GM21786 (cell line): ENCODE results near the gene MT1F.
A peak's percentile ranks its signal among the peaks of the same experiment; 100 is the strongest.
"Not testable (repeated sequence)": the region's sequence is repeated elsewhere in the genome, so short reads cannot be mapped to it uniquely, and the experiment has no call there.

Source experiments
- ATAC-seq: cut with Tn5 transposase; IDR thresholded peaks from one replicate; pipeline ENCODE4 v1.9.1; 2021; ENCODE audit not compliant: unreplicated experiment

MT1F gene

DNA sequence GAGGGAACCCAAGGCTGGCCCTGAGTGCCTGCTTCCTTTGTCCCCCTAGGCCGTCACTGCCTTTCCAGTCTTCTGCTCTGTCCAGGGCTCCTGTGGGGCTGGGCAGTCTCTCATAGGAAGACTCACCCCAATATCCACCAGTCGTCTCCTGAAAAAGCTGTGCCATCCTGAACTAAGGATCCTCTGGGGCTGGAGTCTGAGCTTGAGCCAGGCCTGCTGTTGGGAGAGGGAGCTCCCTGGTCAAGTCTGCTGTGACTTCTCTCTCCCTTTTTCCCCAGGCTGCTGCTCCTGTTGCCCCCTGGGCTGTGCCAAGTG is 12.8 kb downstream of the MT1F start:
- ATAC-seq, result no peak

- ATAC-seq, result not testable (repeated sequence)
Observed at GRCh38 chr16:56671691-56672090, 13.9 kb downstream of the MT1F start.

GRCh38 chr16:56672171-56672570 is 14.4 kb downstream of the MT1F start:
- ATAC-seq, result not testable (repeated sequence)

DNA sequence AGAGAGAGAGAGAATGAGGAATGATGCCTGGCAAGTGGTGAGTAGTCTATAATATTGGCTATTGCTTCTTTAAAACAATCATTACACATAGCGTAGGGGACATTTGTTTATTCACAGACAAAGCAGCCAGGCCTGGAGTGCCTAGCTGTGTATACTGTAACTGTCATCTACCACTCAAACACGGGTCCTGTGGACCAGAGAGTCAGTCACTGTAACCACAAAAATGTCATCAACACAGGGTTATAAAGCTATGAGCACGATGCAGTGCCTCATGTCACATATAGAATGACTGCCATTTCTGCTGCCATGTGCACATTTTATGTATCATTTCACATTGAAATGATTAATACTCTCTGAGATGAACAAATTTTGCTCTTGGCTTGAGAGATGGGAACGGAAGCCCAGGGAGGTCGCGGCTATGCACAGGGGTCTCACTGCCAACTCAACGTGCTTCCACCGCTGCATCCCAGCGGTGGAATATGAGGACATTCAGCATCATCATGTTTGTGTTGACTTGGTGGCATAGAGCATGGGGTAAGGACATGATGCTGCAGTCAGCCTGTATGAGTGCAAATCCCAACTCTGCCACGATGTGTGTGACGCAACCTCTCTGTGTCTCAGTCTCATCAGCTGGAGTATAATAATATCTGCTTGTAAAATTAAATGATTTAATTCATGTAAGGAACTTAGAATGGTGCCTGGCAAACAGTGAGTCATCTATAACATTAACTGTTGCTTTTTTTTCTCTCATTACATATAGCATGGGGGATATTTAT is 15.2 kb downstream of the MT1F start:
- no peak for ATAC-seq

DNA sequence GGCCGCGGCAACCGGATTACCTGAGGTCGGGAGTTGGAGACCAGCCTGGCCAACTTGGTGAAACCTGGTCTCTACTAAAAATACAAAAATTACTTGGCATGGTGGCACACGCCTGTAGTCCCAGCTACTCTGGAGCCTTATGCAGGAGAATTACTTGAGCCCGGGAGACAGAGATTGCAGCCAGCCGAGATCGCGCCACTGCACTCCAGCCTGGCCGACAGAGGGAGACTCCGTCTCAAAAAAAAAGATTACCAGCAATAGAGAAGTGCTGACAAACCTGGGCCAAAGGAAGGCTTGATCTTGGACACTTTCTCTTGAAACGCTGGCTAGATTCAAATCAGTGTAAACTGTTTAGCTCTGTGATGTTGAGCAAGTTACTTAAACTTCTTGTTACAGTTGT is 16.2 kb downstream of the MT1F start:
- no peak for ATAC-seq

DNA sequence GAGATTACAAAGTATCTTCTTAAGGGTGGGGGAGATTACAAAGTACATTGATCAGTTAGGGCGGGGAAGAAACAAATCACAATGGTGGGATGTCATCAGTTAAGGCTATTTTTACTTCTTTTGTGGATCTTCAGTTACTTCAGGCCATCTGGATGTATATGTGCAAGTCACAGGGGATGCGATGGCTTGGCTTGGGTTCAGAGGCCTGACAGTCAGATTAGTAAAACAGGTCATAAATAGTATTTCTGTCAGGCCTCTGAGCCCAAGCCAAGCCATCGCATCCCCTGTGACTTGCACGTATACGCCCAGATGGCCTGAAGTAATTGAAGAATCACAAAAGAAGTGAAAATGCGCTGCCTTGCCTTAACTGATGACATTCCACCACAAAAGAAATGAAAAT is 16.8 kb downstream of the MT1F start:
- not testable (repeated sequence) for ATAC-seq

DNA sequence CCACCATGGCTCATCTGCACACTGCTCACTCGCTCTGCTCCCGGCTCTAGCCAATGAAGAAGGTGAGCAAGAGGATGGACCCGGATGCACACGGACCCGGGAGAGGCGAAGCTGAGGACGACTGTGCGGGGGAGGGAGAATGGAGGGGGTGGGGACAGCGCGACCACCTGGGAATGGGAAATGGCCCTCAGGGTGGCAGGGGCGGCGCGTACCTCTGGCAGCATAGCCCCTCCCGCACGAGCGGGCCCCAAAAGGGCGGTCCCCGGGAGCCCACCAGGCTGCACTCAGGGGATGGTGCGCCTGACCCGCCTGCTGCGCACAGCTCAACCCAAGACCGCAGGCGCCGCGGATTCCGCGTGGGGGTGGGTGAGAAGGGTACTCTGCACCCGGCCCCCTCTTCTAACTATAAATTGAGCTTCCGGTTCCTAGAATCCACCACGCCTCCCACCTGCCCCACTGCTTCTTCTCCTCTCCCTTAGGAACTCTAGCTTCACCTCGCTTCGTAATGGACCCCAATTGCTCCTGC is 18.0 kb downstream of the MT1F start:
- ATAC-seq, result no peak

- no peak for ATAC-seq
Observed at GRCh38 chr16:56677474-56677873, 19.7 kb downstream of the MT1F start.

DNA sequence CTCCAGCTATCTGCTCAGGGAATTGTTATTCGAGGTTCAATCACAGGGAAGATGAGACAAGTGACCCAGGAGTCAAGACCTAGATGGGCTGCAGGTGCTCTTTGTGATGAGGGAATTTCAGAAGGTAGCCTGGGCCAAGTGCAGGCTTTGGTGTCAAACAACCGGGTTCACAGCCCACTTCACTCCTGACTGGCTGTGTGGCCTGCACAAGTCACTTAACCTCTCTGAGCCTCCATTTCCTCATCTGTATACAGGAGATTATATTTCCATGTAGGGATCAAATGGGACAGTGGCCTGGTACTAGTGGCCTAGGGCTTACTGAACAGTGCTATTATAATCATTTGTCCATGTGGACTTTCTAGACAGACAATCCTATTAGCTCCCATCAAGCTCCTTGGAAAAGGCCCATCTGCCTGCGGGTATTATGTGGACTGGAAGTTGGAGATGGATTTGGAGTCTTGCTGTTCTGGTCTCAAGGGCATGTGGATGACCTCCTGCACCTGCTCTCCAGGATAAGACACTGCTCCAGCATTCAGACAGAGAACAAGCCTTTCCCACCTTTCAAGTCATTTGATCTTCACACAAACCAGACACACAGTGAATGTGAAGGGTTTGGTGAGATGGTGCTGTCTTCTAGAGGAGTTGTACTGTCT is 21.4 kb downstream of the MT1F start:
- ATAC-seq, result no peak

- ATAC-seq, result no peak
Observed at GRCh38 chr16:56679818-56680217, 22.1 kb downstream of the MT1F start.

GRCh38 chr16:56681939-56682702 is 24.4 kb downstream of the MT1F start, which contains the start of gene MT1X:
MT1X (plus strand) TSS chr16:56682470; CDS start chr16:56682541, 71 bp downstream.
- ATAC-seq, result peak; percentile 97

GRCh38 chr16:56682703-56683397 is 25.1 kb downstream of the MT1F start:
- ATAC-seq, result no peak

DNA sequence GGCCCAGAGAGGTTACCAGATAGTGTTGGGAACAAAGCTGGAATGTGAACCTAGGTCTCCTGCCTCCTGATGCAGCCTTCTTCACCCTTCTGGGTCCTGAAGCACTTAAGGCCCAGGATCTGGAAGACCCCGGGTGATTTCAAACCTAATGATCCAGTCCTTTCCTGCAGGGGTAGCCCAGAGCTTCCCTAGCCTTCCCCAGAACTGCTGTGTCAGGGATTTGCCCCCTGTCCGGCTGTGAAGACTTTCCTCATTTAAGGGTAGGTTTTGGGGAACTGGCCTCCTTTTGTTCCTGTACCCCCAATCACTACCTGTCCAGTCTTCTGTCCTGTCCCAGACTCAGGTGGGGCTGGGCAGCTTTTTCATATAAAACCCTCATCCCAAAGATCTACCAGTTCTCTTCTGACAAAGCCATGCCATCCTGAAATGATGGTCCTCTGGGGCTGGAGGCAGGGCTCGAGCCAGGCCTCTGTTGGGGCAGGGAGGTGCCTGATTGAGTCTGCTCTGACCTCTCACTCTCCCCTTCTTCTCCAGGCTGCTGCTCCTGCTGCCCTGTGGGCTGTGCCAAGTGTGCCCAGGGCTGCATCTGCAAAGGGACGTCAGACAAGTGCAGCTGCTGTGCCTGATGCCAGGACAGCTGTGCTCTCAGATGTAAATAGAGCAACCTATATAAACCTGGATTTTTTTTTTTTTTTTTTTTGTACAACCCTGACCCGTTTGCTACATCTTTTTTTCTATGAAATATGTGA is 25.8 kb downstream of the MT1F start:
- ATAC-seq, result no peak

DNA sequence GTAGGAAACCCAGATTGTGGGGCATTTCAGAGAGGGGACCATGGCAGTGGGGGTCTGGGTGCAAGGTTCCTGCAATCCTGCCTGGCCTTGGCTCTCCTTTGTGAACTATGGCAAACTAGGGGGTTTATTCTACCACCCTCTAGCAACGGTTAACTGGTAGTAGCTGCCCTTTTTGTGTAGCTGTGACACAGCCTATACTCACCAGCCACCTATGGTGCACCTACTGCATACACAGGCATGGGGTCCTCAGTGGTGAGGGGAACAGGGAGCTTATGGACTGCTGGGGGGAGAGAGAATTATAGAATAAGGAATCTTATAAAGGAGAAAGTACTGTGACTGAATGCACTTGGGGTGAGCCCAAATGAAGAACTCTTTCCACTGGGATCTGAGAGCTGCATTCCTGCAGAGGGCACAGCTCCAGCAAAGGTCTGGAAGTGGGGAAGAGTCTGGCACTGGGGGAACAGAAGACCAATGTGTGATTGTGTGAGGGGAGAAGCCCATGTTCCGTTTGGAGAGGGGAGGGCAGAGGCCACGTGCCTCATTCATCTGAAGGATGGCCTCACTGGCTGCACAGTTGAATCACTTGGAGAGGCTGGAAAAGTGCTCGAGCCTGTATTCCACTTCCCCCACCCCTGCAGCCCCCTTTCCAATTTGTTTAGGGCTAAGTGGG is 26.6 kb downstream of the MT1F start:
- no peak for ATAC-seq

DNA sequence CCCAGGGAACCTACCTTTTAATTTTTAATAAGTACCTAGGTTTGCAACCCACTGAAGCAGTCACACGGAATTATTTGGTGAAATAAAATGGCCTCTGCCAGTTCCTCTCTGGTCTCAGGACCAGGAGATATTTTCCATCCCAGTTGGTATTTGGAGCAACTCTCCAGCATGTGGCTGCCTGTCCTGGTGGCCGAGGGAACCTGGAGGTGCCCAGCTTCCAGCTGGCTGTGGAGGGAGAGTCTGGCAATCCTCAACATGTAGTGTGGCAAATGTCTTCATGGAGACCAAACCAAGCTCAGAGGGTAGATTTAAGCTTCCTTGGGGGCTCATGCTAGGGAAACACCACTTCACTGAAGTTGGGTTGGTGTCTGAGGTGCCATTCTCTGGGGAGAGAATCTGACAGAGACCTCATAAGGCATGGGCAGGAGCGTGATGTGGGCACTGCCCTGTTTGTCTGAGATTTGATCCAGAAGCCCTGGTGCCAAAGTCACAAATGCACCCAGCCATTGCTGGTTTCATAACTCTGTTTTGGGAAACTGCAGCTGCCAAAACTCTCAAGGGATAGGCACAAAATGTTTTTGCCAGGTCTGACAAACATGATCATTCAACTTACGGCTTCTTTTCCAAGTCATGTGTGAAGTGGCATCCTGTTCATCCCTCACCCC is 27.3 kb downstream of the MT1F start:
- ATAC-seq, result no peak

- no peak for ATAC-seq
Observed at GRCh38 chr16:56686758-56687157, 29.0 kb downstream of the MT1F start.

DNA sequence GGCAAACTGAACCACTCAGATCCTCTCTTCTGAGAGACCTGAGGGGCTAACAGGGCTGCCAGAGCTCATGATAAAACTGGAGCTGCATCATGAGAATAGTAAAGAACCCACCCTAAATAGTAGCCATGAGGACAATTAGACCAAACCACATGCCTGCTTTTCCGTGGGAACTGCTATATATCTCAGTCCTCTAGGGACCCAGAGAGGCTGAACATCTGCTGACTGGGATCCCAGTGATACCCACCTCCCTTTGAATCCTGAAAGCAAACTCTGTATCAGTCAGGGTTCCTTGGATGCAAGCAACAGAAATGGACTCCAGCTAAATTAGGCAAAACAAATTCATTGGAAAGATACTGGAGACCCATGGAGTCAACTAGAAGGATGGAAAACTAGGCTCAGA is 31.0 kb downstream of the MT1F start:
- no peak for ATAC-seq

GRCh38 chr16:56689171-56689570 is 31.4 kb downstream of the MT1F start:
- no peak for ATAC-seq

GRCh38 chr16:56690420-56691122 is 32.8 kb downstream of the MT1F start:
- ATAC-seq, result no peak
